HepG2 (cell line): ENCODE measurements around the gene PRSS1. TPM values are rescaled to one million over a fixed set of nuclear protein-coding genes. Genes with fewer than 3 reads are reported as not detected.

Experiments used
- ATAC-seq: fragments of 200-7000 bp; cut with Tn5 transposase; 3 replicates; pipeline ENCODE4 v1.9.1; 2020; ENCODE audit warnings: mild to moderate bottlenecking, moderate library complexity
- BruUV-seq: library from RNA; stranded (reverse); fragments of 400-500 nt; replicated peaks from 2 replicates; lab custom pipeline; 2021; lab: Mats Ljungman, UMichigan
- CTCF ChIA-PET: fragments of 300-600 bp; formaldehyde crosslinking; extraction: SDS; loops from one replicate; lab custom pipeline; 2021; ENCODE audit warnings: low total read pairs, inconsistent platforms, low intra/inter-chr PET ratio; lab: Yijun Ruan, JAX
- POLR2A ChIA-PET: fragments of 350-600 bp; sonication (Branson Sonifier 250); formaldehyde crosslinking; loops from one replicate; lab custom pipeline; 2020; ENCODE audit warnings: antibody characterized with exemption, inconsistent platforms; lab: Yijun Ruan, JAX
- DNase-seq: peaks from one replicate; pipeline ENCODE4 v3.0.0-alpha.2; 2015; ENCODE audit warnings: low spot score
- FAIRE-seq: peaks from 3 replicates; lab custom pipeline; 2011; peaks lifted over from hg19 to GRCh38; lab: Jason Lieb, UNC
- H2AFZ ChIP-seq: one replicate; pipeline ENCODE4 v1.6.1; 2011; ENCODE audit warnings: low read length, inconsistent platforms
- H3K27ac ChIP-seq: fragments of 300-600 bp; 3 replicates; pipeline ENCODE4 v1.8.0; 2011; ENCODE audit warnings: mixed run types, mild to moderate bottlenecking, mixed read lengths, low read length, inconsistent platforms; ENCODE audit not compliant: insufficient read depth; ENCODE audit errors: extremely low read length
- H3K27me3 ChIP-seq, 2 experiments: fragments of 200-600 bp in 1 of 2; 2 replicates in 1 of 2; 3 replicates in 1 of 2; pipeline versions ENCODE4 v1.6.0 to v1.8.0; 2011; ENCODE audit warnings: low read length in 2 of 2, mild to moderate bottlenecking in 2 of 2, moderate library complexity in 2 of 2, inconsistent platforms in 1 of 2; ENCODE audit not compliant: insufficient read depth in 2 of 2, control insufficient read depth in 1 of 2
- H3K36me3 ChIP-seq, 2 experiments: fragments of 200-600 bp in 1 of 2; replicated peaks in 1 of 2; 2 replicates in 1 of 2; 3 replicates in 1 of 2; pipeline versions ENCODE4 v1.5.1 to v1.8.0; 2011; ENCODE audit warnings: low read length in 2 of 2, inconsistent platforms in 1 of 2; ENCODE audit not compliant: insufficient read depth in 2 of 2, control insufficient read depth in 1 of 2
- H3K4me1 ChIP-seq: 2 replicates; pipeline ENCODE4 v1.5.1; 2012; ENCODE audit warnings: low read length, inconsistent platforms; ENCODE audit not compliant: insufficient read depth
- H3K4me2 ChIP-seq: 2 replicates; pipeline ENCODE4 v1.6.0; 2011; ENCODE audit warnings: low read depth, low read length, inconsistent platforms
- H3K4me3 ChIP-seq, 3 experiments: fragments of 200-600 bp in 1 of 3; sonication (generic), shearing (Covaris generic) in 1 of 3; replicated peaks in 1 of 3; 2 replicates each; pipeline ENCODE4 v1.5.1; 2011 to 2016; ENCODE audit warnings: low read length in 3 of 3, inconsistent platforms in 2 of 3, low read depth in 2 of 3, mild to moderate bottlenecking in 2 of 3, control low read depth in 1 of 3, mixed read lengths in 1 of 3; ENCODE audit not compliant: insufficient read depth in 1 of 3
- H3K79me2 ChIP-seq: one replicate; pipeline ENCODE4 v1.6.1; 2011; ENCODE audit warnings: low read length, inconsistent platforms; ENCODE audit not compliant: insufficient read depth
- H3K9ac ChIP-seq: 2 replicates; pipeline ENCODE4 v1.6.0; 2011; ENCODE audit warnings: mild to moderate bottlenecking, low read depth, low read length, inconsistent platforms; ENCODE audit not compliant: insufficient read depth
- H3K9me3 ChIP-seq: 2 replicates; pipeline ENCODE4 v1.5.1; 2012; ENCODE audit warnings: mild to moderate bottlenecking, low read length
- H4K20me1 ChIP-seq: 2 replicates; pipeline ENCODE4 v1.6.0; 2011; ENCODE audit warnings: inconsistent platforms, mild to moderate bottlenecking, low read length, moderate library complexity; ENCODE audit not compliant: insufficient read depth
- CREB1 ChIP-seq, 2 experiments: fragments of 450-650 bp in 1 of 2; IDR thresholded peaks; 2 replicates each; pipeline ENCODE4 v1.6.1; 2016 to 2017; ENCODE audit warnings: control low read depth in 1 of 2, mild to moderate bottlenecking in 1 of 2, missing compliant biosample characterization in 1 of 2, missing genetic modification characterization in 1 of 2
- DMTF1 ChIP-seq: sonication (generic); formaldehyde crosslinking; IDR thresholded peaks from 2 replicates; pipeline ENCODE4 v1.4.0; 2020; ENCODE audit warnings: mild to moderate bottlenecking, missing genetic modification reagents
- DNMT1 ChIP-seq: sonication (generic); formaldehyde crosslinking; IDR thresholded peaks from 2 replicates; pipeline ENCODE4 v1.5.1; 2020; ENCODE audit warnings: mild to moderate bottlenecking, missing genetic modification reagents
- FOXJ3 ChIP-seq: sonication (generic); formaldehyde crosslinking; IDR thresholded peaks from 2 replicates; pipeline ENCODE4 v1.4.0; 2020; ENCODE audit warnings: missing genetic modification reagents, mild to moderate bottlenecking, borderline replicate concordance
- HIVEP1 ChIP-seq: sonication (generic); formaldehyde crosslinking; IDR thresholded peaks from 2 replicates; pipeline ENCODE4 v1.4.0; 2020; ENCODE audit warnings: mild to moderate bottlenecking, missing genetic modification reagents
- KMT2B ChIP-seq: IDR thresholded peaks from 2 replicates; pipeline ENCODE4 v1.6.1; 2016; ENCODE audit warnings: missing genetic modification reagents, missing compliant biosample characterization
- NFE2L1 ChIP-seq: sonication (generic); formaldehyde crosslinking; IDR thresholded peaks from 2 replicates; pipeline ENCODE4 v1.4.0; 2020; ENCODE audit warnings: missing genetic modification reagents, mild to moderate bottlenecking, borderline replicate concordance
- PBX2 ChIP-seq: IDR thresholded peaks from 2 replicates; pipeline ENCODE4 v1.6.1; 2016; ENCODE audit warnings: control low read depth
- SMARCE1 ChIP-seq: fragments of 450-650 bp; IDR thresholded peaks from 2 replicates; pipeline ENCODE4 v1.6.1; 2017; ENCODE audit warnings: borderline replicate concordance
- ZKSCAN1 ChIP-seq: fragments of 150-350 bp; IDR thresholded peaks from 2 replicates; pipeline ENCODE4 v1.6.1; 2014; ENCODE audit warnings: low read length
- ZNF207 ChIP-seq: fragments of 450-650 bp; IDR thresholded peaks from 2 replicates; pipeline ENCODE4 v1.6.1; 2016; ENCODE audit warnings: antibody characterized with exemption, borderline replicate concordance
- ZNF329 ChIP-seq: sonication (generic); formaldehyde crosslinking; IDR thresholded peaks from 2 replicates; pipeline ENCODE4 v1.9.0; 2021; ENCODE audit warnings: low read depth, mild to moderate bottlenecking, missing genetic modification reagents
- WGBS: methylation state at CpG from one replicate; pipeline ENCODE4 v1.1.6; 2017; ENCODE audit warnings: low lambda C conversion rate; 5-methylcytosine and 5-hydroxymethylcytosine counted together
- in situ Hi-C: cut with HindIII; loops from 2 replicates; pipeline ENCODE4 v1.10.0; 2017; ENCODE audit warnings: low pct_unique_long_range_greater_than_20kb; ENCODE audit not compliant: extremely low pct_ligation_motif_present
- intact Hi-C: fragments of 100-400 bp; cut with micrococcal nuclease; formaldehyde crosslinking; loops from one replicate; pipeline ENCODE4 v1.10.0; 2022; ENCODE audit not compliant: unreplicated experiment
- polyA plus RNA-seq, 8 experiments: library from polyadenylated mRNA; depleted of rRNA in 3 of 8; stranded (reverse) in 7 of 8; unstranded in 1 of 8; fragments of >200 nt; fragmentation: Illumina TruSeq in 4 of 8; extraction: Trizol in 4 of 8; gene quantifications; 2 replicates each; pipeline versions ENCODE4 v1.2.1 to v1.2.3, GENCODE V29; 2011 to 2016; ENCODE audit warnings: low read depth in 4 of 8, missing spikeins in 1 of 8, mixed read lengths in 1 of 8; ENCODE audit not compliant: insufficient read depth in 1 of 8
- total RNA-seq, 5 experiments: library from RNA; depleted of rRNA; stranded (reverse); fragments of >200 nt; fragmentation: Illumina TruSeq; extraction: Trizol; gene quantifications; 2 replicates each; pipeline ENCODE4 v1.2.3, GENCODE V29; 2016; ENCODE audit warnings: low read depth in 1 of 5
- TF ChIP-seq, protein P1 (sequence below): IDR thresholded peaks from 2 replicates; pipeline ENCODE4 v1.6.1; 2016; ENCODE audit warnings: low read depth, borderline replicate concordance
- TF ChIP-seq, protein P2 (sequence below): sonication (generic); formaldehyde crosslinking; IDR thresholded peaks from 2 replicates; pipeline ENCODE4 v1.4.0; 2020; ENCODE audit warnings: missing genetic modification reagents, mild to moderate bottlenecking, borderline replicate concordance

Gene PRSS1
- total and polyA plus RNA-seq, 2 of the 13 experiments (the other 11 are each of a cell fraction or from before 2014, with no cell fraction given), result not detected

DNA sequence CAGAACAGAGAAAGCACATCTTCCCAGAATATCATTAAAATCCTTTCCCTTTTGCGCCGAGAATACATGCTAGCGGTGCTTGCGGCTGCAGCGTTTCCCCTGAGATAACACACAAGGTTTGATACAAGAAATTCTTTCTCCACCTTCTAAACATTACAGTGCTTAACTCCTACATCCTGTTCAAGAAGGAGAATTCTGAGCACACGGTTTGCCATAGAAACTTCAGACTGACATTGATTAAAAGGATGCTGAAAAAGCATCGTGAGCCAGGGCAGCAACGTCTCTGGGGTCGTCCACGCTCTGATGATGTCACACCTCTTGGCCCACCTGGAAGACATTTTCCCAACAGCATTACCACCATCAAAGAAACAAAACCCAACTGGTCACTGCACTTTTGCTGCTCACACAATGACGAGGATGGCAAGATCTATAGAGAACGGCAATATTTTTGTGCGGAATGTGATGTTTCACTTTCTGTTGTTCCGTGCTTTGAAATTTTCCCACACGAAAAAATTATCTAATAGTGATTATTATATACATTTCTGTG, 27.0 kb upstream of the PRSS1 start:
- POLR2A ChIA-PET, result no interaction called here
- peaks cover 0 to 20% of the 10 kb centered on the region in 2 experiments; a peak in 1 of 5 replicates for H3K27me3 ChIP-seq
- no peak overlapping the region for H3K27ac ChIP-seq
- H3K4me3 ChIP-seq, result no peak overlapping the region
- no peaks in the 10 kb centered on the region for H3K9me3 ChIP-seq
- no peaks in the 10 kb centered on the region for H3K36me3 ChIP-seq
- DNase-seq (no peak), ATAC-seq (no peak), FAIRE-seq (no peak)
- BruUV-seq, result no TSS peak
- CTCF ChIA-PET, result no interaction called here
- H3K4me2 ChIP-seq, result no peak overlapping the region
- H3K79me2 ChIP-seq, result no peaks in the 10 kb centered on the region
- H3K4me1 ChIP-seq, result no peaks in the 10 kb centered on the region
- intact Hi-C loops (no loop called here), in situ Hi-C loops (no loop called here)
- WGBS, result 52% methylated on average over 15 of the region's 15 CpGs
- TF ChIP-seq KMT2B (CRISPR knock-in tag) (no peak), CREB1 (IDR thresholded peaks at IDR 0.05) (peak; percentile 54), CREB1 (CRISPR knock-in tag; IDR thresholded peaks at IDR 0.05) (no peak)
- H3K9ac ChIP-seq, result no peak overlapping the region
- no peak overlapping the region for H2AFZ ChIP-seq
- H4K20me1 ChIP-seq, result no peaks in the 10 kb centered on the region

GRCh38 chr7:142733271-142733670, 16.0 kb upstream of the PRSS1 start:
- no peak for ATAC-seq
- no TSS peak for BruUV-seq
- H3K4me2 ChIP-seq, result no peak overlapping the region
- CTCF ChIA-PET, result no interaction called here
- H3K79me2 ChIP-seq, result no peaks in the 10 kb centered on the region
- no peaks in the 10 kb centered on the region for H3K36me3 ChIP-seq
- no peaks in the 10 kb centered on the region for H3K4me1 ChIP-seq
- no peaks in the 10 kb centered on the region for H3K9me3 ChIP-seq
- no peak overlapping the region for H3K9ac ChIP-seq
- no peak for DNase-seq
- POLR2A ChIA-PET, result no interaction called here
- no peaks in the 10 kb centered on the region for H3K27me3 ChIP-seq
- H4K20me1 ChIP-seq, result no peaks in the 10 kb centered on the region
- WGBS, result 36% methylated on average over 3 of the region's 8 CpGs
- in situ Hi-C loops (no loop called here), intact Hi-C loops (no loop called here)
- no peak overlapping the region for H3K4me3 ChIP-seq
- H2AFZ ChIP-seq, result no peak overlapping the region
- no peak overlapping the region for H3K27ac ChIP-seq
- FAIRE-seq, result no peak
- TF ChIP-seq ZNF329 (CRISPR knock-in tag), result no peak
- TF ChIP-seq, protein P1, sequence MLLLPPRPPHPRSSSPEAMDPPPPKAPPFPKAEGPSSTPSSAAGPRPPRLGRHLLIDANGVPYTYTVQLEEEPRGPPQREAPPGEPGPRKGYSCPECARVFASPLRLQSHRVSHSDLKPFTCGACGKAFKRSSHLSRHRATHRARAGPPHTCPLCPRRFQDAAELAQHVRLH, result no peak
- TF ChIP-seq DNMT1 (CRISPR knock-in tag), result no peak
- TF ChIP-seq HIVEP1 (CRISPR knock-in tag), result no peak
- TF ChIP-seq, protein P2, sequence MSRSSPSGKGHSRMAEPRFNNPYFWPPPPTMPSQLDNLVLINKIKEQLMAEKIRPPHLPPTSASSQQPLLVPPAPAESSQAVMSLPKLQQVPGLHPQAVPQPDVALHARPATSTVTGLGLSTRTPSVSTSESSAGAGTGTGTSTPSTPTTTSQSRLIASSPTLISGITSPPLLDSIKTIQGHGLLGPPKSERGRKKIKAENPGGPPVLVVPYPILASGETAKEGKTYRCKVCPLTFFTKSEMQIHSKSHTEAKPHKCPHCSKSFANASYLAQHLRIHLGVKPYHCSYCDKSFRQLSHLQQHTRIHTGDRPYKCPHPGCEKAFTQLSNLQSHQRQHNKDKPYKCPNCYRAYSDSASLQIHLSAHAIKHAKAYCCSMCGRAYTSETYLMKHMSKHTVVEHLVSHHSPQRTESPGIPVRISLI (CRISPR knock-in tag), result no peak
- no peak for TF ChIP-seq NFE2L1
- TF ChIP-seq FOXJ3, result no peak
- no peak for TF ChIP-seq PBX2 (CRISPR knock-in tag)
- no peak for TF ChIP-seq SMARCE1
- TF ChIP-seq ZNF207, result no peak
- no peak for TF ChIP-seq ZKSCAN1
- no peak for TF ChIP-seq DMTF1 (CRISPR knock-in tag)
